Gastroesophageal sphincter (tissue), 3 donors: ENCODE data around the gene MFSD6.

Source experiments
- POLR2A ChIP-seq, 2 donors: fragments of 450-650 bp; IDR thresholded peaks; one replicate each; pipeline ENCODE4 v1.6.1; 2017; ENCODE audit warnings: antibody characterized with exemption in 2 of 2, mild to moderate bottlenecking in 2 of 2, moderate library complexity in 1 of 2
- TF ChIP-seq, protein P1 (sequence below), 4 experiments: fragments of 200-600 bp in 2 of 4; fragments of 450-650 bp in 2 of 4; sonication (generic) in 1 of 4; IDR thresholded peaks; one replicate each; pipeline ENCODE4 v1.5.1; 2017 to 2019; ENCODE audit warnings: antibody characterized with exemption in 4 of 4, mild to moderate bottlenecking in 2 of 4, moderate library complexity in 2 of 4

DNA sequence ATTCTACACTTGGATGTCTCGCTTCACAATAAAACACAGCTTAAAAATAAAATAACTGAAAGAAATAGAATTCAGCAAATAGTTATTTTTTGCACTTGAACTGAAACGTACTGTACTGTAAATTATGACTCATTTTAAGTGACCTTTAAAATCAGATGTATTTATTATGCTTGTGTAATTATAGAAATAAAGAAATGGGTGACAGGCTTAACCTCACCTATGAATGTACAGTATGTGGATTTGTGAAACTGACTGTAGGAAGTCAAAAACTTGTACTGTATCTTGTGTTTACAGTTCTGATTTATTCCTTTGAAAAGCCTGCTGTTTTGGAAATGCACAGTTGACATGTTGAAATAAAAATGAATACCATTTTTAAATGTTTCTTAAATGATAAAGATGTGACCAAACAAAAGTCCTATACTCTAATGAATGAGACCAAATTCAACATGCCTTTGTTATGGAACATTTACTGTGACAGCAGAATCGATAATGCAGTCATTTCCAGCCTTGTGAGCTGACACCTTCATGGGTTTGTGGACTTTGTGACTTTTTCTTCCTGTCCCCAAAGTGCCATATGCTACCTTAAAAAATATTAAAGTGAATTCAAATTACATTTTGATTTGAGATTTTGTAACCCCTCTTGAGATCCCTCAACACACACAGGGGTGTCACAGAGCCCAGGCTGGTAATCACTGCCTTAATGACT is 93.7 kb downstream of the MFSD6 start:
- TF ChIP-seq, protein P1, sequence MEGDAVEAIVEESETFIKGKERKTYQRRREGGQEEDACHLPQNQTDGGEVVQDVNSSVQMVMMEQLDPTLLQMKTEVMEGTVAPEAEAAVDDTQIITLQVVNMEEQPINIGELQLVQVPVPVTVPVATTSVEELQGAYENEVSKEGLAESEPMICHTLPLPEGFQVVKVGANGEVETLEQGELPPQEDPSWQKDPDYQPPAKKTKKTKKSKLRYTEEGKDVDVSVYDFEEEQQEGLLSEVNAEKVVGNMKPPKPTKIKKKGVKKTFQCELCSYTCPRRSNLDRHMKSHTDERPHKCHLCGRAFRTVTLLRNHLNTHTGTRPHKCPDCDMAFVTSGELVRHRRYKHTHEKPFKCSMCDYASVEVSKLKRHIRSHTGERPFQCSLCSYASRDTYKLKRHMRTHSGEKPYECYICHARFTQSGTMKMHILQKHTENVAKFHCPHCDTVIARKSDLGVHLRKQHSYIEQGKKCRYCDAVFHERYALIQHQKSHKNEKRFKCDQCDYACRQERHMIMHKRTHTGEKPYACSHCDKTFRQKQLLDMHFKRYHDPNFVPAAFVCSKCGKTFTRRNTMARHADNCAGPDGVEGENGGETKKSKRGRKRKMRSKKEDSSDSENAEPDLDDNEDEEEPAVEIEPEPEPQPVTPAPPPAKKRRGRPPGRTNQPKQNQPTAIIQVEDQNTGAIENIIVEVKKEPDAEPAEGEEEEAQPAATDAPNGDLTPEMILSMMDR (IDR thresholded peaks at IDR 0.05): no peak
- TF ChIP-seq POLR2A (IDR thresholded peaks at IDR 0.05): no peak
